HepG2 (cell line): ENCODE data around the gene DDX54. TPM values are rescaled to one million over a fixed set of nuclear protein-coding genes. Genes with fewer than 3 reads are reported as not detected.

Experiments used
- BCL6 ChIP-seq: IDR thresholded peaks from 2 replicates; pipeline ENCODE4 v1.6.1; 2016; ENCODE audit warnings: missing genetic modification reagents, missing compliant biosample characterization
- CREM ChIP-seq, 2 experiments: sonication (generic) in 1 of 2; formaldehyde crosslinking in 1 of 2; IDR thresholded peaks; 2 replicates each; pipeline versions ENCODE4 v1.4.0 to v1.6.1; 2016 to 2020; ENCODE audit warnings: antibody characterized with exemption in 1 of 2, mild to moderate bottlenecking in 1 of 2, missing genetic modification reagents in 1 of 2
- FOSL2 ChIP-seq: sonication (generic); formaldehyde crosslinking; IDR thresholded peaks from 2 replicates; pipeline ENCODE4 v1.4.0; 2020; ENCODE audit warnings: missing genetic modification reagents
- HOXA5 ChIP-seq: sonication (generic); formaldehyde crosslinking; IDR thresholded peaks from 2 replicates; pipeline ENCODE4 v1.4.0; 2020; ENCODE audit warnings: missing genetic modification reagents
- NCOA1 ChIP-seq: sonication (generic); formaldehyde crosslinking; IDR thresholded peaks from 2 replicates; pipeline ENCODE4 v1.9.0; 2021; ENCODE audit warnings: missing genetic modification reagents
- NFIB ChIP-seq: sonication (generic); formaldehyde crosslinking; IDR thresholded peaks from 2 replicates; pipeline ENCODE4 v1.9.0; 2021; ENCODE audit warnings: missing genetic modification reagents, mild to moderate bottlenecking, borderline replicate concordance
- NR2F2 ChIP-seq: IDR thresholded peaks from 2 replicates; pipeline ENCODE4 v1.6.1; 2012; ENCODE audit warnings: low read depth, inconsistent platforms, borderline replicate concordance
- PLRG1 ChIP-seq: fragments of 450-650 bp; conservative IDR thresholded peaks from 2 replicates; pipeline ENCODE4 v1.6.1; 2016
- RERE ChIP-seq: IDR thresholded peaks from 2 replicates; pipeline ENCODE4 v1.6.1; 2016; ENCODE audit warnings: low read depth, missing genetic modification reagents, missing compliant biosample characterization
- SP5 ChIP-seq: IDR thresholded peaks from 2 replicates; pipeline ENCODE4 v1.6.1; 2016; ENCODE audit warnings: low read depth, borderline replicate concordance
- THRA ChIP-seq: sonication (generic); formaldehyde crosslinking; IDR thresholded peaks from 2 replicates; pipeline ENCODE4 v1.4.0; 2020; ENCODE audit warnings: missing genetic modification reagents, borderline replicate concordance
- TMF1 ChIP-seq: sonication (generic); formaldehyde crosslinking; IDR thresholded peaks from 2 replicates; pipeline ENCODE4 v1.8.1; 2022; ENCODE audit warnings: low read depth, missing genetic modification reagents
- ZFX ChIP-seq: sonication (generic); formaldehyde crosslinking; IDR thresholded peaks from 2 replicates; pipeline ENCODE4 v1.4.0; 2020; ENCODE audit warnings: mild to moderate bottlenecking, low read depth, missing genetic modification reagents, moderate library complexity
- ZNF205 ChIP-seq: IDR thresholded peaks from 2 replicates; pipeline ENCODE4 v1.6.1; 2018; ENCODE audit warnings: missing biosample characterization, missing genetic modification reagents
- ZNF670 ChIP-seq: sonication (generic); formaldehyde crosslinking; IDR thresholded peaks from 2 replicates; pipeline ENCODE4 v1.8.0; 2022; ENCODE audit warnings: mild to moderate bottlenecking, missing genetic modification reagents, borderline replicate concordance
- ZSCAN21 ChIP-seq: sonication (generic); formaldehyde crosslinking; IDR thresholded peaks from 2 replicates; pipeline ENCODE4 v1.8.0; 2022; ENCODE audit warnings: mild to moderate bottlenecking, missing genetic modification reagents, moderate library complexity, borderline replicate concordance
- polyA plus RNA-seq, 8 experiments: library from polyadenylated mRNA; depleted of rRNA in 3 of 8; stranded (reverse) in 7 of 8; unstranded in 1 of 8; fragments of >200 nt; fragmentation: Illumina TruSeq in 4 of 8; extraction: Trizol in 4 of 8; gene quantifications; 2 replicates each; pipeline versions ENCODE4 v1.2.1 to v1.2.3, GENCODE V29; 2011 to 2016; ENCODE audit warnings: low read depth in 4 of 8, missing spikeins in 1 of 8, mixed read lengths in 1 of 8; ENCODE audit not compliant: insufficient read depth in 1 of 8
- total RNA-seq, 5 experiments: library from RNA; depleted of rRNA; stranded (reverse); fragments of >200 nt; fragmentation: Illumina TruSeq; extraction: Trizol; gene quantifications; 2 replicates each; pipeline ENCODE4 v1.2.3, GENCODE V29; 2016; ENCODE audit warnings: low read depth in 1 of 5
- TF ChIP-seq, protein P1 (sequence below): IDR thresholded peaks from 2 replicates; pipeline ENCODE4 v1.6.1; 2016; ENCODE audit warnings: mild to moderate bottlenecking, missing biosample characterization, missing genetic modification reagents

The DDX54 gene
- total and polyA plus RNA-seq, 2 of the 13 experiments (the other 11 are each of a cell fraction or from before 2014, with no cell fraction given): 59.7 to 61.1 TPM

DNA sequence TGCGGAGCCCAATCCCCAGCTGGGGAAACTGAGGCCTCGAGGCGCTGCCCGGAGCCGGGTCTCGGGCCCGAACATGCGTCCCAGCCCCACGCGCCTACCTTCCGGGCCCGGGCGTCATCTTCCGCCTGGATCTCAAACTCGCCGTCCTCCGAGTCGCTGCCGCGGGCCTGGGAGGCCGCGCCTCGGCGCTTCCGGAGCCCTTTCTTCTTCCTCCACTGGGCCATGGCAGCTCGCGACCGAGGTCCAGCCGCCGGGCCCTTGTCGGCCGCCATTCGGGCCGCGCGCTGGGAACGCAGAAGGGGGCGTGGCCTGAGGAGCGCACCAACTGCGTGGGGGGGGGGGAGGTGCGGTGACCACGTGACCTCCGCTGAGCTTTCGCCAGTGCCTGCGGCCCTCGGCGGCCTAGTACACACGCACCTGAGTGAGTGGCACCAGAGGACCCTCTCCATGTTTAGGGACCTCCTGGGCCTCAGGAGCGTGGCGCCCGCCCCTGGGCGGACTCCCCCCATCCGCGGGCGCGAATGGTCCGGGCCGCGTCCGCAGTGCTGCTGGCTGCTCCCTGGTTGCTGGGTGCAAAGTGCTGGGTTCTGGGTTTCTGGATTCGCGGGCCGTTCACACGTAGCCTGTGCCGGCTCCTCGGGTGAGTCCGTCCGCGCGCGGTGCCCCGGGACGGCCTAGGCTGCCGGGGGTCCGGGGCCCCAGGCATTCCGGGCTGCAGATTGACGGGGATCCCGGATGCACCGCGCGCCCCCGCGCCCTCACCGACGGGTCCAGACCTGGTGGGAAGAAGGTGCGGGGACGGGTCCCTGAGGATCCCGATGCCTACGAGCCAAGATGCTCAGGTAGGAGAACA, at the start of gene DDX54, which contains the start of gene RITA1 (continued):
- TF ChIP-seq ZFX (peak; percentile 97), NFIB (CRISPR knock-in tag) (no peak), TMF1 (CRISPR knock-in tag) (peak; percentile 10; the same call in 1 of the 2 replicates), THRA (CRISPR knock-in tag) (no peak), BCL6 (CRISPR knock-in tag) (peak; percentile 36; the same call in 1 of the 2 replicates), FOSL2 (CRISPR knock-in tag) (no peak; the same call in 1 of the 2 replicates), ZSCAN21 (CRISPR knock-in tag) (peak; percentile 86), NR2F2 (no peak), SP5 (peak; percentile 54; the same call in 1 of the 2 replicates), CREM (IDR thresholded peaks at IDR 0.05) (no peak; the same call in 1 of the 2 replicates), CREM (CRISPR knock-in tag; IDR thresholded peaks at IDR 0.05) (no peak), ZNF205 (0 out of 2 replicates have a peak, but pooled peaks have one; percentile 35), PLRG1 (no peak), ZNF670 (CRISPR knock-in tag) (no peak), HOXA5 (CRISPR knock-in tag) (0 out of 2 replicates have a peak, but pooled peaks have one; percentile 18), RERE (0 out of 2 replicates have a peak, but pooled peaks have one; percentile 51), NCOA1 (CRISPR knock-in tag) (no peak)
- TF ChIP-seq, protein P1, sequence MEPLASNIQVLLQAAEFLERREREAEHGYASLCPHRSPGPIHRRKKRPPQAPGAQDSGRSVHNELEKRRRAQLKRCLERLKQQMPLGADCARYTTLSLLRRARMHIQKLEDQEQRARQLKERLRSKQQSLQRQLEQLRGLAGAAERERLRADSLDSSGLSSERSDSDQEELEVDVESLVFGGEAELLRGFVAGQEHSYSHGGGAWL: no peak; the same call in none of the 2 replicates
